Activated naive CD8-positive, alpha-beta T cell treated with anti-CD3 and anti-CD28 coated beads, Interleukin-2, amount 50 U/mL, for 24 hours (primary cell): ENCODE data around the gene TOM1L2.
"Not testable (repeated sequence)": the region's sequence is repeated elsewhere in the genome, so short reads cannot be mapped to it uniquely, and the experiment has no call there.

Experiments
- ATAC-seq: fragments of 150-1000 bp; cut with Tn5 transposase; one replicate; pipeline ENCODE4 v1.10.0; 2021
- DNase-seq: peaks from one replicate; pipeline ENCODE4 v3.0.0; 2021
- H3K27ac Mint-ChIP-seq: one replicate; pipeline ENCODE4 v1.8.0; 2021; ENCODE audit warnings: mild to moderate bottlenecking, mixed read lengths
- H3K27me3 Mint-ChIP-seq: one replicate; pipeline ENCODE4 v1.8.0; 2021; ENCODE audit warnings: mixed read lengths
- H3K36me3 Mint-ChIP-seq: one replicate; pipeline ENCODE4 v1.8.0; 2021; ENCODE audit warnings: low read depth, mixed read lengths
- H3K4me1 Mint-ChIP-seq: one replicate; pipeline ENCODE4 v1.8.0; 2021; ENCODE audit warnings: mixed read lengths
- H3K4me3 Mint-ChIP-seq: one replicate; pipeline ENCODE4 v1.8.0; 2021; ENCODE audit warnings: mild to moderate bottlenecking, moderate library complexity, mixed read lengths
- H3K9me3 Mint-ChIP-seq: one replicate; pipeline ENCODE4 v1.8.0; 2021; ENCODE audit warnings: mixed read lengths

The TOM1L2 gene

DNA sequence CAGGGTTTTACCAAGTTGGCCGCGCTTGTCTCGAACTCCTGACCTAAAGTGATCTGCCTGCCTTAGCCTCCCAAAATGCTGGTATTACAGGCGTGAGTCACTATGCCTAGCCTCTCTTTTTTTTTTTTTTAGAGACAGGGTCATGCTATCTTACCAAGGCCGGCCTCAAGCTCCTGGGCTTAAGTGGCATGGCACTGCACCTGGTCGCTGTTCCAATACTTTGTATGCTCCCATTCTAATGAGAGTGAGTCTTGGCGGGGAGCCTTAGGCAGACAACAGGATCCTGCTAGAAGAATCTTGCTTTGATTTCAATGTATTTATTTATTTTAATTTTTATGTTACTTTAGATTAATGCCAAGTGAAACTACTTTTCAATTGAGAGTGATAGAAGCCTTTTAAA is 21.9 kb downstream of the TOM1L2 start:
- Mint-ChIP-seq H3K4me1 (peaks cover 22% of the 10 kb centered on the region), H3K27me3 (no peaks in the 10 kb centered on the region), H3K36me3 (peaks cover 7% of the 10 kb centered on the region), H3K27ac (no peak overlapping the region), H3K9me3 (no peaks in the 10 kb centered on the region), H3K4me3 (no peak overlapping the region)
- no peak for DNase-seq
- no peak for ATAC-seq

DNA sequence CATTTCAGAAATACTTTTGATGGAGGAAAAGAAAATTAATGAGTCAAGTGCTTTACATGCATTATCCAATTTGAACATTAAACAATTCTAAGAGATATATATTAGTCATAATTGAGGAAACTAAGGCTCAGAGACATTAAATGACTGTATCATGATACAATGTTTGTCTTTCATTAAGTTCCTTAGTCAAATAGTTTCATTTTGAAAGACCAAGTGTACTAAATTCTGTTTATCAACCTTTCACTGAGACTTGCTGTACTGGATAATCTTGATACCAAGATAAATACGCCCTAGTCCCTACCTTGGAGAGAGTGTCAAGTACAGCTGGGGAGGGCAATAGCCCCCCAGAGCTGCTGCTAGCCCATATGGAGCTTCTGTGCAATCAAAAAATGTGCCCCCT is 24.2 kb downstream of the TOM1L2 start:
- Mint-ChIP-seq H3K27ac (no peak overlapping the region), H3K36me3 (no peaks in the 10 kb centered on the region), H3K4me1 (peaks cover 22% of the 10 kb centered on the region), H3K4me3 (no peak overlapping the region), H3K27me3 (no peaks in the 10 kb centered on the region), H3K9me3 (no peaks in the 10 kb centered on the region)
- ATAC-seq = no peak
- no peak for DNase-seq

DNA sequence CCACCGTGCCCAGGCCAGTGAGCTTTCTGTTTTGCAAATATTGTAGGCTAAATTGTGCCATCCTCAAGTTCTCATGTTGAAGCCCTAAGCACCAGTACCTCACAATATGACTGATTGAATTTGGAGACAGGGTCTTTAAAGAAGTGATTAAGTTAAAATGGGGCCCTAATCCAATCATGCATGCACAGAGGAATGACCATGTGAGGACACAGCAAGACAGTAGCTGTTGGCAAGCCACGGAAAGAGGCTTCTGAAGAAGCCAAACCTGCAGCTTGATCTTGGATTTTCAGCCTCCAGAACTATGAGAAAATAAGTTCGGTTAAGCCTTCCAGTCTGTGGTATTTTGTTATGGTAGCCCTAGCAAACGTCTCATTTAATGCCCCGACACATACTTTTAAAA is 24.9 kb downstream of the TOM1L2 start:
- Mint-ChIP-seq H3K27me3 (no peaks in the 10 kb centered on the region), H3K27ac (no peak overlapping the region), H3K4me3 (no peak overlapping the region), H3K36me3 (no peaks in the 10 kb centered on the region), H3K9me3 (no peaks in the 10 kb centered on the region), H3K4me1 (peaks cover 22% of the 10 kb centered on the region)
- no peak for DNase-seq
- ATAC-seq = no peak

- H3K36me3 Mint-ChIP-seq = no peaks in the 10 kb centered on the region
These were observed 26.1 kb downstream of the TOM1L2 start for GRCh38 chr17:17946093-17946492.

GRCh38 chr17:17944743-17945142 is 27.5 kb downstream of the TOM1L2 start:
- Mint-ChIP-seq H3K4me1 (peaks cover 22% of the 10 kb centered on the region), H3K27me3 (no peaks in the 10 kb centered on the region), H3K36me3 (no peaks in the 10 kb centered on the region), H3K4me3 (no peak overlapping the region), H3K27ac (no peak overlapping the region), H3K9me3 (no peaks in the 10 kb centered on the region)
- no peak for ATAC-seq
- no peak for DNase-seq

More at GRCh38 chr17:17946093-17946492, 26.1 kb downstream of the TOM1L2 start:
- H3K27me3 Mint-ChIP-seq = no peaks in the 10 kb centered on the region
- H3K9me3 Mint-ChIP-seq = no peaks in the 10 kb centered on the region
- H3K4me3 Mint-ChIP-seq = no peak overlapping the region
- peaks cover 22% of the 10 kb centered on the region for H3K4me1 Mint-ChIP-seq
- H3K27ac Mint-ChIP-seq = no peak overlapping the region
- ATAC-seq (no peak), DNase-seq (no peak)

DNA sequence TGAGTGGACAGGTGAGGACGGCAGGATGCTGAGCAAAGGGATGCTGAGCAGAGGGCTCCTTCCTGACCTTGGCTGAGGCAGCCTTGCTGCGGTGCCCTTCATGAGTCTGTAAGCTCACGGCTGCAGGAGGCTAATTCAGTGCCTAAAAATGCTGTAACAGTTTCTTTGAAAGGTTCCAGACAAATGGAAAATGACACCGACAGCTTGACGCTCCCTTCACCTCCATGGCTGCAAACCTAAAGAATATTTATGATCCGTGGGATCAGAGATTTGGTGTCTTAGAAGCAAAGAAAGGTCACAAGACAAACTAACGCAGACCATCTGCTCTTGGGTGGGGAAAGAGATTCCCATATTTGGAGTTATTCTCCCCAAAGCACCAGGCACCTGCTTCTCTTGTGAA is 28.0 kb downstream of the TOM1L2 start:
- Mint-ChIP-seq H3K4me3 (no peak overlapping the region), H3K4me1 (peaks cover 20% of the 10 kb centered on the region), H3K27me3 (no peaks in the 10 kb centered on the region), H3K36me3 (no peaks in the 10 kb centered on the region), H3K27ac (no peak overlapping the region), H3K9me3 (no peaks in the 10 kb centered on the region)
- DNase-seq (no peak), ATAC-seq (no peak)

DNA sequence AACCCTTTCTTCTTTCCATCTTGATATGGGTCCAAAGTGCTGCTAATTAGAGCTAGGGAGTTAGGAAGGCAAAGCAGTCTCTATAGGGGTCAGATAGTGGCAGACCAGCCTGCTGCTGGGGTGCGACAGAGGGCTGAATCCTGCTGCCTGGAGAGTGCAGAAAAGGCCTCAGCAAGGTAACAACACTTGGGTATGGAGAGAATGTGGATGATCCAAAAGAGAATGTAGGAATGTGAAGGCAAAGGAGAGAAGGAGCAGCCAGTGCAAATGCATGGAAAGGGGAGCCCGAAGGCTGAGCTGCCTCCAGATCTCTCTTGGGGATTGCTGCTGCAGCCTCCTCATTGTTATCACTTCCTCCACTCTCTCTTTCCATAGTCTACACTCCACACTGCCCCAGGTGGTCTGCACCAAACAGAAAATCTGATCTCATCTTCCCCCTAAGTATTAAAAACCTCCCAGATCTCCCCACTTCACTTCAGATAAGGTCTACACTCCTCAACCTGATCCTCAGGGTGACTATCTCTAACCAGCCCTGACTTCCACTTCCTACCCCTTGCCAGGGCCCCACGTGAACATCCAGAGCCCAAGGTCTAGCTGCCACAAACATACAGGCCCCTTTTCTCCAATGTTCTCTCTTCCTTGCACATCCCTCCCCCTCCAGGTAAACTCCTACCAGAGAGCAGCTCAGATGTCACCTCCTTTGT is 28.8 kb downstream of the TOM1L2 start:
- DNase-seq (no peak), ATAC-seq (no peak)
- Mint-ChIP-seq H3K36me3 (no peaks in the 10 kb centered on the region), H3K4me1 (peaks cover 20% of the 10 kb centered on the region), H3K27ac (no peak overlapping the region), H3K4me3 (no peak overlapping the region), H3K9me3 (no peaks in the 10 kb centered on the region), H3K27me3 (no peaks in the 10 kb centered on the region)

DNA sequence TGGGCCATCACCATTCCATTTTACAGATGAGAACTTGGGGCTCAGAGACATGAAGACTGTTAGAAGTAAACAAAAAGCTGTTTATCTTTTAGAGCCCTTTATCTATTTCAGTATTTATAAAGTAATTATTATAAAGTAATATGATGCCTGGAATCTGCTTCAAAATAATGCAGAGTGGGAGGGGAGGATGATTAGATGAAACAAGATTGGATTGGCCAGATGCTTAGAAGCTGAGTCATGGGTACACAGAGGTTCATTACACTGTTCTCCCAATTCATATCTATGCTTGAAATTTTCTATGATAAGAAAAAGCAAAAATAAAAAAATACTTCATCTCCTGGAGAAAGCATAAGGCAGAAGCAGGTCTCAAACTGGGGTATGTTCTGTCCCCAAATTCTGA is 29.4 kb downstream of the TOM1L2 start:
- ATAC-seq (no peak), DNase-seq (no peak)
- peaks cover 15% of the 10 kb centered on the region for H3K4me1 Mint-ChIP-seq
- no peaks in the 10 kb centered on the region for H3K9me3 Mint-ChIP-seq
- no peaks in the 10 kb centered on the region for H3K36me3 Mint-ChIP-seq
- H3K4me3 Mint-ChIP-seq = no peak overlapping the region
- H3K27me3 Mint-ChIP-seq = no peaks in the 10 kb centered on the region
- no peak overlapping the region for H3K27ac Mint-ChIP-seq

DNA sequence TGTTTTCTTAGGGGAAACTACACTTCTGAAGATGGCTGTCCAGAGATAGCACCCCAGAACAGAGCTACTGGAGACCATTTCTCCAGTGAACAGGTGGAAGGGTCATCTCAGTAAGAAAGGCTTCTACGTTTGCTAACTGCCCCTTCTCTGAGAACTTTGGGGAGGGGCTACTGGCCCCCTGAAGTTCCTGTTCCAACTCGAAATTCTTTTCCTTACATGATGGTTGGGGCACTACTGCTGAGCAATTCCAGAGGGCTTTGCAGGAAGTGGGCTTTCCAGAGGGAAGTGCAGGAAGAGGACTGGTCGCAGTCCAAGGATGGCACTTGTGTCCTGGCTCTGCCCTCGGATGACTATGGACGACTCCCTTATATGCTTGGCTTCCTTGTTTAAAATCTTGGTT is 31.2 kb downstream of the TOM1L2 start:
- DNase-seq (no peak), ATAC-seq (no peak)
- Mint-ChIP-seq H3K4me1 (peaks cover 19% of the 10 kb centered on the region), H3K36me3 (no peaks in the 10 kb centered on the region), H3K27me3 (no peaks in the 10 kb centered on the region), H3K4me3 (no peak overlapping the region), H3K9me3 (no peaks in the 10 kb centered on the region), H3K27ac (no peak overlapping the region)

DNA sequence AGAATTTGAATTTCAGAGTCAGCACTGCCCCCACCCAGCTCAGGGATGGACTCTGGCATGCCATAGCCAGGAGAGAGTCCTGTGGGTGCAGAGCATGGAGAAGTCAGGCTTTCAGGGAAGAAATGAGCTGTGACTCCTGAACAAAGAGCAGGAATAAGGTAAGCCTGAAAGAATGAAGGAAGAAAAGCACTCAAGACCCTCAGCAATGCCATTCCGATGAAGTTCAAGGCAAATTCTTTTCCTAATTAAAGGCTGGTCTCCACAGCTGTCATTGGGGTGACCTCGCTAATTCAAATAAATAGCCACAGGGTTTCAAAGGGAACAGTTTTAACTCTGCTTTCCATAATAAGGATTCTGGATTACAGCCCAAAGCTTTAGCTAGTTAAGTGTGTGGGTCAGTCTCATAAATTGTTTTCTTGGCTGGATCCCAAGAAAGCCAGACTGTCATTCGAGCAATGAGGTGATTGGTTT is 31.7 kb downstream of the TOM1L2 start:
- Mint-ChIP-seq H3K9me3 (no peaks in the 10 kb centered on the region), H3K4me1 (peaks cover 24% of the 10 kb centered on the region), H3K27ac (no peak overlapping the region), H3K36me3 (no peaks in the 10 kb centered on the region), H3K27me3 (no peaks in the 10 kb centered on the region), H3K4me3 (no peak overlapping the region)
- no peak for DNase-seq
- ATAC-seq = no peak

GRCh38 chr17:17939941-17940340 is 32.3 kb downstream of the TOM1L2 start:
- not testable (repeated sequence) for H3K27ac Mint-ChIP-seq
- peaks cover 28% of the 10 kb centered on the region for H3K4me1 Mint-ChIP-seq

DNA sequence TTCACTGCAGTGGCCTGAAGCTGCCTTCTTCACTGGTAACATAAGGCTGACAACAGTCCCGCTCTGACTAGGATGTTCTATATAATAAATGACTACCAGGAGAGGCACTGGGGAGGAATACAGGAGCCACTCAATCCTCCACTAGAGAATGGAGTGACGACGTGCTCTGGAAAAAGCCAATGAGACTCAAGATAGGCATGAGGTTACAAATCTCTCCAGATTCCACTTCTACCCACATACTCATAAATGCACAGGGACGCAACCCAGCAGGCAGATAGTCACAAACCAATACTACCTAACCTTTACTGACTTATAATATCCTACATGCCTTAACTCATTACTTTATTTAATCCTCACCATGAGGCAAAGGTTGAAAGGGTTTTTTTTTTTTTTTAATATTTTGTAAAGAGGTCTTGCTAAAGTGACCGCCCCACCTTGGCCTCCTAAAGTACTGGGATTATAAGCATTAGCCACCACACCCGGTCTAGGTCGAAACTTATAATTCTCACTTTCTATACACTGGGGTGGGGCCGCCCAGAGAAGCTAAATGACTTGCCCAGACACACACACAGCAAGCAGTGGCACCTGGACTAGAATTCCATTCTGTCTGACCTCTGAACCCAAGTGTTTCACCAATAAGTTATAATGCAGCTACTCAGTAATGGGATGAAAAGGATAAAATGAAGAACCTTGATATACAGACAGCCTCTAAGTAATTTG is 33.7 kb downstream of the TOM1L2 start:
- H3K27ac Mint-ChIP-seq = no peak overlapping the region
- no peak for DNase-seq
- no peak overlapping the region for H3K4me3 Mint-ChIP-seq
- H3K9me3 Mint-ChIP-seq = no peaks in the 10 kb centered on the region
- no peaks in the 10 kb centered on the region for H3K36me3 Mint-ChIP-seq
- H3K27me3 Mint-ChIP-seq = no peaks in the 10 kb centered on the region
- H3K4me1 Mint-ChIP-seq = peaks cover 36% of the 10 kb centered on the region
- no peak for ATAC-seq

More at GRCh38 chr17:17939941-17940340, 32.3 kb downstream of the TOM1L2 start:
- H3K27me3 Mint-ChIP-seq, ATAC-seq, DNase-seq, H3K4me3 Mint-ChIP-seq, H3K36me3 Mint-ChIP-seq, H3K9me3 Mint-ChIP-seq: not testable (repeated sequence)

DNA sequence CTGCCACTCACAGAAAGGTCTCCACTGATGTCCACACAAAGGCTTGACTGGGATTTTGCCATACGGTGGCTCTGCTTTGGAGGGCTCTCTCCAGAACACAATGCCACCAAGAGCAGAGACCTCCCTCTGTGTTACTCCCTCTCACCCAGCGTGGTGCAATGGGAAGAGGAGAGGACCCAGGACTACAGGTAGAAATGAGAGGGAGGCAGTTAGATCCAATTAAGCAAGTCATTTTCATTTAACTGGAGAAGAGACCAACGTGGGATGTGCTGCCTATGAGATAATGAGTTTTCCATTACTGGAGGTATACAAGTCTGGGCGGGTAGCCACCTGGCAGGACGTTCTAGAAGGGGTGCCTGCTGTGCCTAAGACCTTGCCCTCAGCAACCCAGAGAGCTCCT is 34.2 kb downstream of the TOM1L2 start:
- Mint-ChIP-seq H3K4me1 (peaks cover 31% of the 10 kb centered on the region), H3K27ac (no peak overlapping the region), H3K27me3 (no peaks in the 10 kb centered on the region), H3K4me3 (no peak overlapping the region), H3K36me3 (no peaks in the 10 kb centered on the region), H3K9me3 (no peaks in the 10 kb centered on the region)
- no peak for DNase-seq
- no peak for ATAC-seq

- no peak for DNase-seq
- H3K27ac Mint-ChIP-seq = no peak overlapping the region
- peaks cover 31% of the 10 kb centered on the region for H3K4me1 Mint-ChIP-seq
- no peaks in the 10 kb centered on the region for H3K27me3 Mint-ChIP-seq
- H3K4me3 Mint-ChIP-seq = no peak overlapping the region
- H3K9me3 Mint-ChIP-seq = no peaks in the 10 kb centered on the region
- H3K36me3 Mint-ChIP-seq = no peaks in the 10 kb centered on the region
- no peak for ATAC-seq
These were observed 34.9 kb downstream of the TOM1L2 start for GRCh38 chr17:17937201-17937853.
